ENCODE measurements around the gene ZNF385B. TPM values are rescaled to one million over a fixed set of nuclear protein-coding genes. Genes with fewer than 3 reads are reported as not detected.

The ZNF385B gene
- polyA plus RNA-seq, 1 donor from 2014 or later, result 0.31 TPM

DNA sequence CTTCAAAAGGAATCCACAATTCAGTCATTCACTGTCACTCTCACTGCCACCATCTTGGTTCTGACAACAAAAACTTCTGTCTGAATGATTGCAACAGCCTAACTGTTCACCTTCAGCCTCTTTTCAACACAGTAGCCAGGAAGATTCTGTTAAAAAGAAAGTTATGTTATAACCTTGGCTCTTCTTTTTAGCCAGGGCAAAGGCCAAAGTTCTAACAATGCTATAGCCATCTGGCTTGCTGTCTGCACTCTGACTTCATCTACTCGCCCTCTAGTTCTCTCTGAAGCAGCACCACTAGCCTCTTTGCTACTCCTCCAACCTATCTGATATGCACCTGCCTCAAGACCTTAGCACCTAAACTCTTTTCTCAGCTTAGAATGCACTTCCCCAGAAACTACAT is 158.5 kb downstream of the ZNF385B start:
- H3K9me3 ChIP-seq (ENCODE audit: low read length), result no peaks in the 10 kb centered on the region
- no peaks in the 10 kb centered on the region for H3F3A ChIP-seq (ENCODE audit: insufficient read depth, low read length, poor library complexity, severe bottlenecking)
- H4K20me1 ChIP-seq (ENCODE audit: insufficient read depth), result no peaks in the 10 kb centered on the region
- H3K79me2 ChIP-seq (replicated peaks; ENCODE audit: insufficient read depth, low read length), result no peaks in the 10 kb centered on the region
- no peak overlapping the region for H3K27ac ChIP-seq (ENCODE audit: low read length)
- H3K4me2 ChIP-seq (ENCODE audit: low read length), result no peak overlapping the region
- no peaks in the 10 kb centered on the region for H3K27me3 ChIP-seq (ENCODE audit: insufficient read depth, low read depth, low read length)
- no peak overlapping the region for H3K9ac ChIP-seq (ENCODE audit: low read length)
- TF ChIP-seq POLR2AphosphoS5 (IDR thresholded peaks at IDR 0.05) (no peak), TAF1 (IDR thresholded peaks at IDR 0.05; ENCODE audit: low read depth) (no peak), EP300 (conservative IDR thresholded peaks at IDR 0.05; ENCODE audit: poor library complexity, severe bottlenecking) (no peak), MXI1 (conservative IDR thresholded peaks at IDR 0.05; ENCODE audit: poor library complexity, severe bottlenecking) (no peak), RAD21 (conservative IDR thresholded peaks at IDR 0.05) (no peak), EZH2 (IDR thresholded peaks at IDR 0.05; ENCODE audit: borderline replicate concordance, insufficient read depth, low read length, poor library complexity, severe bottlenecking) (no peak), SMC3 (conservative IDR thresholded peaks at IDR 0.05; ENCODE audit: poor library complexity) (no peak)
- TF ChIP-seq, protein P1, sequence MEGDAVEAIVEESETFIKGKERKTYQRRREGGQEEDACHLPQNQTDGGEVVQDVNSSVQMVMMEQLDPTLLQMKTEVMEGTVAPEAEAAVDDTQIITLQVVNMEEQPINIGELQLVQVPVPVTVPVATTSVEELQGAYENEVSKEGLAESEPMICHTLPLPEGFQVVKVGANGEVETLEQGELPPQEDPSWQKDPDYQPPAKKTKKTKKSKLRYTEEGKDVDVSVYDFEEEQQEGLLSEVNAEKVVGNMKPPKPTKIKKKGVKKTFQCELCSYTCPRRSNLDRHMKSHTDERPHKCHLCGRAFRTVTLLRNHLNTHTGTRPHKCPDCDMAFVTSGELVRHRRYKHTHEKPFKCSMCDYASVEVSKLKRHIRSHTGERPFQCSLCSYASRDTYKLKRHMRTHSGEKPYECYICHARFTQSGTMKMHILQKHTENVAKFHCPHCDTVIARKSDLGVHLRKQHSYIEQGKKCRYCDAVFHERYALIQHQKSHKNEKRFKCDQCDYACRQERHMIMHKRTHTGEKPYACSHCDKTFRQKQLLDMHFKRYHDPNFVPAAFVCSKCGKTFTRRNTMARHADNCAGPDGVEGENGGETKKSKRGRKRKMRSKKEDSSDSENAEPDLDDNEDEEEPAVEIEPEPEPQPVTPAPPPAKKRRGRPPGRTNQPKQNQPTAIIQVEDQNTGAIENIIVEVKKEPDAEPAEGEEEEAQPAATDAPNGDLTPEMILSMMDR (IDR thresholded peaks at IDR 0.05; ENCODE audit: poor library complexity, severe bottlenecking), result no peak
- TF ChIP-seq, protein P2, sequence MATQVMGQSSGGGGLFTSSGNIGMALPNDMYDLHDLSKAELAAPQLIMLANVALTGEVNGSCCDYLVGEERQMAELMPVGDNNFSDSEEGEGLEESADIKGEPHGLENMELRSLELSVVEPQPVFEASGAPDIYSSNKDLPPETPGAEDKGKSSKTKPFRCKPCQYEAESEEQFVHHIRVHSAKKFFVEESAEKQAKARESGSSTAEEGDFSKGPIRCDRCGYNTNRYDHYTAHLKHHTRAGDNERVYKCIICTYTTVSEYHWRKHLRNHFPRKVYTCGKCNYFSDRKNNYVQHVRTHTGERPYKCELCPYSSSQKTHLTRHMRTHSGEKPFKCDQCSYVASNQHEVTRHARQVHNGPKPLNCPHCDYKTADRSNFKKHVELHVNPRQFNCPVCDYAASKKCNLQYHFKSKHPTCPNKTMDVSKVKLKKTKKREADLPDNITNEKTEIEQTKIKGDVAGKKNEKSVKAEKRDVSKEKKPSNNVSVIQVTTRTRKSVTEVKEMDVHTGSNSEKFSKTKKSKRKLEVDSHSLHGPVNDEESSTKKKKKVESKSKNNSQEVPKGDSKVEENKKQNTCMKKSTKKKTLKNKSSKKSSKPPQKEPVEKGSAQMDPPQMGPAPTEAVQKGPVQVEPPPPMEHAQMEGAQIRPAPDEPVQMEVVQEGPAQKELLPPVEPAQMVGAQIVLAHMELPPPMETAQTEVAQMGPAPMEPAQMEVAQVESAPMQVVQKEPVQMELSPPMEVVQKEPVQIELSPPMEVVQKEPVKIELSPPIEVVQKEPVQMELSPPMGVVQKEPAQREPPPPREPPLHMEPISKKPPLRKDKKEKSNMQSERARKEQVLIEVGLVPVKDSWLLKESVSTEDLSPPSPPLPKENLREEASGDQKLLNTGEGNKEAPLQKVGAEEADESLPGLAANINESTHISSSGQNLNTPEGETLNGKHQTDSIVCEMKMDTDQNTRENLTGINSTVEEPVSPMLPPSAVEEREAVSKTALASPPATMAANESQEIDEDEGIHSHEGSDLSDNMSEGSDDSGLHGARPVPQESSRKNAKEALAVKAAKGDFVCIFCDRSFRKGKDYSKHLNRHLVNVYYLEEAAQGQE (IDR thresholded peaks at IDR 0.05; ENCODE audit: borderline replicate concordance), result no peak
- H2AFZ ChIP-seq (ENCODE audit: low read depth, low read length), result no peak overlapping the region
- peaks cover 3% of the 10 kb centered on the region for H3K9me2 ChIP-seq (ENCODE audit: insufficient read depth, low read length)
- no peak overlapping the region for H3K4me3 ChIP-seq (ENCODE audit: low read length)
- no peaks in the 10 kb centered on the region for H3K36me3 ChIP-seq (ENCODE audit: insufficient read depth, low read length)

DNA sequence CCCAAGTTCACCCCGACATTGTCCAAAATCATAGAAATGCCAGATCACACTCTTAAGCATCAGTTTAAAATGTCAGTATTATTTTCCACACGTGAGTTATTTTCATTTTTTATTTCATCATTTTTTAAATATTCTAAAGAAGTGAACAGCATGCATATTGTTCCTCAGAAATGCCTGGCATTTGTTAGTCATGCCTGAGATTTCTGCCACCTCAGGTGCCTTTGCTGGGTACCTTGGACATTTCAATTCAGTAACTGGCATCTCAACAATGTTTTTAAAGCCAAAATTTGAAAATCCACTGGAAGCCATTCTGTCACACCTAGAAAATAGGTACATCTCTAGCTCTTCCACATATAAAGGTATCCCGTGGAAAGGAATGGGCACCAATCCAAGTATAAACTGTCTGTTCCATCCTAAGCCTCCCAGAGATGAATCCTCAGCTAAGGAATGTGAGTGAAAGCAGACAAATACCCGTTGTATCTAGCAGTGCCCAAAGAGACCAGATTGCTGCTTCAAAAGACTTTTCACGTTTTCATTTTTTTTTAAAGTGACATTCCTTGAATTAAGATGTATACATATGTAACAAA is 159.8 kb downstream of the ZNF385B start:
- no peaks in the 10 kb centered on the region for H3K79me2 ChIP-seq (replicated peaks; ENCODE audit: insufficient read depth, low read length)
- no peak overlapping the region for H3K4me2 ChIP-seq (ENCODE audit: low read length)
- no peak overlapping the region for H3K27ac ChIP-seq (ENCODE audit: low read length)
- no peaks in the 10 kb centered on the region for H4K20me1 ChIP-seq (ENCODE audit: insufficient read depth)
- TF ChIP-seq POLR2AphosphoS5 (IDR thresholded peaks at IDR 0.05) (no peak), TAF1 (IDR thresholded peaks at IDR 0.05; ENCODE audit: low read depth) (no peak), MXI1 (conservative IDR thresholded peaks at IDR 0.05; ENCODE audit: poor library complexity, severe bottlenecking) (no peak)
- TF ChIP-seq, protein P2 (IDR thresholded peaks at IDR 0.05; ENCODE audit: borderline replicate concordance), result no peak
- H3K9me3 ChIP-seq (ENCODE audit: low read length), result no peaks in the 10 kb centered on the region
- no peak overlapping the region for H3K4me3 ChIP-seq (ENCODE audit: low read length)
- H3K9ac ChIP-seq (ENCODE audit: low read length), result no peak overlapping the region
- H2AFZ ChIP-seq (ENCODE audit: low read depth, low read length), result no peak overlapping the region
- peaks cover 3% of the 10 kb centered on the region for H3K9me2 ChIP-seq (ENCODE audit: insufficient read depth, low read length)
- no peaks in the 10 kb centered on the region for H3F3A ChIP-seq (ENCODE audit: insufficient read depth, low read length, poor library complexity, severe bottlenecking)
- H3K27me3 ChIP-seq (ENCODE audit: insufficient read depth, low read depth, low read length), result no peaks in the 10 kb centered on the region
- H3K36me3 ChIP-seq (ENCODE audit: insufficient read depth, low read length), result no peaks in the 10 kb centered on the region

Data from neural cell (in vitro differentiated cells).